ENCODE results near the gene CROCC.

- TF ChIP-seq TAF1 (IDR thresholded peaks at IDR 0.05; ENCODE audit: low read depth, low read length) (no peak), POLR2A (IDR thresholded peaks at IDR 0.05; ENCODE audit: low read depth, low read length) (no peak), POLR2AphosphoS5 (IDR thresholded peaks at IDR 0.05; ENCODE audit: low read depth, low read length) (no peak), SPI1 (IDR thresholded peaks at IDR 0.05; ENCODE audit: low read depth, low read length) (no peak), POU2F2 (IDR thresholded peaks at IDR 0.05; ENCODE audit: low read depth, low read length) (no peak)
Observed at GRCh38 chr1:16927711-16928485, 6.2 kb downstream of the CROCC start.
